Subcutaneous abdominal adipose tissue (tissue), 5 donors: ENCODE measurements around the gene NTRK2.

Source experiments
- H3K27ac ChIP-seq: one replicate; pipeline ENCODE4 v1.7.0; 2013; ENCODE audit warnings: low read depth, mild to moderate bottlenecking, inconsistent platforms, low read length, moderate library complexity
- H3K27me3 ChIP-seq, 5 donors: one replicate each; pipeline ENCODE4 v1.7.0; 2013; ENCODE audit warnings: low read length in 5 of 5, inconsistent platforms in 1 of 5; ENCODE audit not compliant: control insufficient read depth in 5 of 5, insufficient read depth in 4 of 5
- H3K36me3 ChIP-seq, 5 donors: one replicate each; pipeline ENCODE4 v1.7.0; 2013; ENCODE audit warnings: low read length in 5 of 5; ENCODE audit not compliant: control insufficient read depth in 5 of 5, insufficient read depth in 5 of 5
- H3K4me1 ChIP-seq, 5 donors: one replicate each; pipeline ENCODE4 v1.7.0; 2013; ENCODE audit warnings: low read length in 5 of 5, mild to moderate bottlenecking in 3 of 5, moderate library complexity in 1 of 5; ENCODE audit not compliant: control insufficient read depth in 5 of 5, insufficient read depth in 5 of 5
- H3K4me3 ChIP-seq, 5 donors: one replicate each; pipeline ENCODE4 v1.7.0; 2013; ENCODE audit warnings: low read length in 5 of 5, low read depth in 1 of 5
- H3K9ac ChIP-seq, 5 donors: one replicate each; pipeline ENCODE4 v1.7.0; 2013; ENCODE audit warnings: low read length in 5 of 5, mild to moderate bottlenecking in 4 of 5, moderate library complexity in 3 of 5
- H3K9me3 ChIP-seq, 5 donors: one replicate each; pipeline ENCODE4 v1.7.0; 2013; ENCODE audit warnings: low read length in 5 of 5; ENCODE audit not compliant: control insufficient read depth in 5 of 5
- donor health status: healthy.
- donor health status: healthy.
- donor health status: healthy.
- donor health status: healthy.
- donor health status: healthy.

The NTRK2 gene

DNA sequence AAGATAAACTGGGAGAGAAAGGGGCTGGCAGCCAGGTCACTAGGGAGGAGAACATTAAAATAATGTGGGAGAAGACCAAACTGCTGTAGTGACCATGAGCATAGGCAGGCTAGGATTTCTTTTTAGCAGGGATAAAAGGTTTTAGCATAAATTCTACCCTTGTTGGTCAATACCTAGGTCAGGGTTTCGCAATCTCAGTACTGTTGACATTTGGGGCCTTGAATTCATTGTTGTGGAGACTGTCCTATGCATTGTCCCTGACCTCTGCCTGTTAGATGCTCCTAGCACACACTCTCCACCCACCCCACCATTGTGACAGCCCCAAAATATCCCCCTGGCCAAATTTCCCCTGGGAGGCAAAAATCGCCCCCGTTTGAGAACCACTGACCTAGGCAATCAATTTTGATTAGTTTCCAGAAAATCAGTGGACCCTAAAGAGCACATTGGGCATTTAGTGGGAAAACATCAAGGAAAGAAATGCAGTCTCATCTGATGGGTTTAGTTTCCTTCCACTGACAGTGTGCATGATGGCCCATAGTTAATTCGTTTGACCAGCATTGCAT, 181.4 kb downstream of the NTRK2 start:
- Histone ChIP-seq H3K27ac (peak overlapping the region; percentile 70), H3K36me3 (no peaks in the 10 kb centered on the region), H3K4me1 (peaks cover 14 to 45% (median 28%) of the 10 kb centered on the region in 5 donors), H3K27me3 (no peaks in the 10 kb centered on the region), H3K9me3 (no peaks in the 10 kb centered on the region), H3K9ac (no peak overlapping the region), H3K4me3 (no peak overlapping the region)

DNA sequence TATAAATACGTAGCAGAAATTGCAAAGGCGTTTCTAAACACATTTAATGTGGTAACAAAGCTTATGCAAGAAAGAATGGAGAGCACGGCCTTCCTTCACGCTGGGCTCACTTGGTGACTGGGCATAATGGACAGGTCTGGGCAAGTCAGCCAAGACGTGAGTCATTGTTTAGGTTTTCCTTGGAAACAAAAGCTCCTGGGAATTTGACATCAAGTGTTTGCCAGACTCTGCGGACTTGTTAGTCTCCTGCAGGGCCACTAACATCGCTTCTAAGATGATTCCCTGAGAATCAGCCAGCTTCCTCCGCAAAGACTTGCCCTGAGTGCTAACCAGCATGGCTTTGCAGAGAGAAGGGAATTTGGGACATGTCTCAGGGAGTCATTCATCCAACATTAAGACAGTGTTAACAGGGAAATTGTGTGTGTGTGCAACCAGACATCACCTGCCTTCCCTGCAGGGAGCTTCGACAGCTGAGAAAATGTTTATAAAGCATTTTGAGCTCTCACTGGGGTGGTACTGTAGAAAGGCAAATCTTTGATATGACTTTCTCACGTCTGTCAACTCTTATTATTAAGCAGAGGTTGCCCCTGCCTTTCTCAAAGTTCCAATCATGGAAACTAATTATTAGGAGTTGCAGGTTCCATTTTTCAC, 182.5 kb downstream of the NTRK2 start:
- H3K36me3 ChIP-seq = no peaks in the 10 kb centered on the region
- no peaks in the 10 kb centered on the region for H3K27me3 ChIP-seq
- peaks cover 14 to 56% (median 40%) of the 10 kb centered on the region in 5 donors for H3K4me1 ChIP-seq
- no peak overlapping the region for H3K9ac ChIP-seq
- H3K9me3 ChIP-seq = no peaks in the 10 kb centered on the region
- peak overlapping the region in 1 of 5 donors; percentile 18 for H3K4me3 ChIP-seq
- peak overlapping the region; percentile 70 for H3K27ac ChIP-seq

DNA sequence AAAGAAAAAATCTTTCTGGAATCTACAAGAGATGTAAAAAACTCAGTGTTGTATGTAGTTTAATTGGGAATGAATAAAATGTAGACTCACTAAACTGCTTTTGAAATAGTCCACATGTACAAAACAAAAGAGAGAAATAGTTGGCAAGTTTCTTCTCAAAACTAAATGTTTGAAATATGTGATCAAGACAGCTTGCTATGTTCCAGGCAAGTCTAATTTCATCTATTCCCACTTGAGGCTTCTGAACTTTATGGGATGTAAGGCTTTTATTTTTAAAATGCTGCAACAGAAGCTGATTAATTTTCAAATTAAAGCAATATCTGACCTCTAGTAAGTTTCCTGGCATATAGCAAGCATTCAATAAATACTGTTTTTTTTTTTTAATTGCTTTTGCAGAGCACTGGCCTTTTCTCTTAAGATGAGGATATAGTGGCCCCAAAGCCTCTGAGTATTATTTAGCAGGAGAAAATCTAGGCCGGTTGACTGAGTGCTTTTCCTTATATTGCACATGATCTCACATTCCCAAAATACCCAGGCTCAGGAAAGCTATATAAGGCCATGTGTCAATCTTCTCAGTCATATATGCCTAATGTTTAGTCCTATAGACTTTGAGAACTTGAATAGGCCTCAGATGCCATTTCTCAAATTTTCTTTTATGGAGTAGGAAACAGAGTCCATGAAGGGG, 183.2 kb downstream of the NTRK2 start:
- H3K4me1 ChIP-seq = peaks cover 17 to 63% (median 45%) of the 10 kb centered on the region in 5 donors
- peak overlapping the region; percentile 70 for H3K27ac ChIP-seq
- no peaks in the 10 kb centered on the region for H3K36me3 ChIP-seq
- H3K9me3 ChIP-seq = no peaks in the 10 kb centered on the region
- no peak overlapping the region for H3K4me3 ChIP-seq
- no peaks in the 10 kb centered on the region for H3K27me3 ChIP-seq
- H3K9ac ChIP-seq = no peak overlapping the region

DNA sequence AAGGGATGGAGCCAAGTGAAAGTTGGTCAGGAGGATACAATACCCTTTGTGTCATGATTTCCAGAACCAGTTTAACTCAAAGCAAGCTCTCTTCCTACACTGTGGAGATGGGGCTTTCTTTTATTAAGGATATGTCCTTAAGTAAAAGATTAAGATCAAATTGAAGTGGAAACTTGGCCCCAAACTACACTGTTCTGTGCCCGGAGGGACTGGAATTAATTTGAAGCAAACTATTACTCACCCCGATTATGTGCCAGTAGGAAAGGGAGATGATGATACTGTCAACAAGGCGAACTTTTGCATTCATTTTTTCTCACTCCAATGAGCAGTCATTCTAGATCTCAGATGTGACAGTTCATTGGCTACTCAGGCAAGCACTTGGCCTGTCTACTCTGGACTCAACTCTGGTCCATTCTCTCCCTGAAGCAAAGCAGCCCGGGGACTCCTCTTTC, 186.7 kb downstream of the NTRK2 start:
- H3K4me1 ChIP-seq = peaks cover 17 to 77% (median 64%) of the 10 kb centered on the region in 5 donors
- no peaks in the 10 kb centered on the region for H3K27me3 ChIP-seq
- peak overlapping the region in 1 of 5 donors; percentile 10 for H3K9ac ChIP-seq
- H3K36me3 ChIP-seq = no peaks in the 10 kb centered on the region
- H3K4me3 ChIP-seq = no peak overlapping the region
- H3K27ac ChIP-seq = peak overlapping the region; percentile 87
- no peaks in the 10 kb centered on the region for H3K9me3 ChIP-seq

DNA sequence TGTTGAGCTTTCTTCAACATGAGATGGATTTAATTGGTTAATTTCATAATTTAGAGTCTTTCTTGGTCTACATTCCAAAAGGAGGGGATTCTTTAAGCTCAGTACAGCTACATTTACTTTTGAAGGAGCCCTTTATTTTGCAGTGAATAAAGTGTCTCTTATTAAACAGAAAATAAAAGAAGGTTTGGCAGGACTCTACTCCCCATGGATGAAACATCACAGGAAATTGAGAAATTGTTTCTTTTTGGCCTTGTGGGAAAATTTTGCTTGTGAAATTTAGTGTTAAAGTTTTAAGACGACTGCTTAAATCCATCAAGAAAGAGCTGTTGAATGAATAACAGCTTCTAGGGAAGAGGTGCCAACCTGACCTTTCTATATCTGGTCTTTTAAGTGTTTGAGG, 187.7 kb downstream of the NTRK2 start:
- peaks cover 14 to 74% (median 57%) of the 10 kb centered on the region in 5 donors for H3K4me1 ChIP-seq
- H3K36me3 ChIP-seq = no peaks in the 10 kb centered on the region
- H3K4me3 ChIP-seq = no peak overlapping the region
- H3K9ac ChIP-seq = peak overlapping the region in 2 of 5 donors; percentile 47 to 53
- no peaks in the 10 kb centered on the region for H3K9me3 ChIP-seq
- H3K27me3 ChIP-seq = no peaks in the 10 kb centered on the region
- H3K27ac ChIP-seq = peak overlapping the region; percentile 87

DNA sequence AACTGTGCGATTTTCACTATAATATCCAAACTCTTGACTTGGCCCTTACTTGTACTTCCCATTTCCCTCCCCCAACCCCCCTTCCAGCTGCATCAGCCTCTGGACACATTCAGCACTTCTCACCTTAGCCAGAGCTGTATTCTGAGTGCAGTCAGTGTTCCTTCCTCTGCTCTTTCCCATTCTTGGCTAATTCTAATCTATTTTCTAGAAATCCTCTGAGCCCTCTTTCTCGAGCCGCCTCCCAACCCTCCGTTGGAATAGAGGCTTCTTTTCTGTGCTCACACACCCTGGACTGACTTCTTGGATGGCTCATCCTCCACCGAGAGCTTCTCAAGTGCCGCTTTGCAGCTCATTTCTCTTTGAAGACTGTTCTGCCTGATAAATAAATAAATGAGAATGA, 188.8 kb downstream of the NTRK2 start:
- Histone ChIP-seq H3K4me3 (no peak overlapping the region), H3K27me3 (no peaks in the 10 kb centered on the region), H3K36me3 (no peaks in the 10 kb centered on the region), H3K27ac (peak overlapping the region; percentile 87), H3K9me3 (no peaks in the 10 kb centered on the region), H3K4me1 (peaks cover 8 to 64% (median 47%) of the 10 kb centered on the region in 5 donors), H3K9ac (no peak overlapping the region)

DNA sequence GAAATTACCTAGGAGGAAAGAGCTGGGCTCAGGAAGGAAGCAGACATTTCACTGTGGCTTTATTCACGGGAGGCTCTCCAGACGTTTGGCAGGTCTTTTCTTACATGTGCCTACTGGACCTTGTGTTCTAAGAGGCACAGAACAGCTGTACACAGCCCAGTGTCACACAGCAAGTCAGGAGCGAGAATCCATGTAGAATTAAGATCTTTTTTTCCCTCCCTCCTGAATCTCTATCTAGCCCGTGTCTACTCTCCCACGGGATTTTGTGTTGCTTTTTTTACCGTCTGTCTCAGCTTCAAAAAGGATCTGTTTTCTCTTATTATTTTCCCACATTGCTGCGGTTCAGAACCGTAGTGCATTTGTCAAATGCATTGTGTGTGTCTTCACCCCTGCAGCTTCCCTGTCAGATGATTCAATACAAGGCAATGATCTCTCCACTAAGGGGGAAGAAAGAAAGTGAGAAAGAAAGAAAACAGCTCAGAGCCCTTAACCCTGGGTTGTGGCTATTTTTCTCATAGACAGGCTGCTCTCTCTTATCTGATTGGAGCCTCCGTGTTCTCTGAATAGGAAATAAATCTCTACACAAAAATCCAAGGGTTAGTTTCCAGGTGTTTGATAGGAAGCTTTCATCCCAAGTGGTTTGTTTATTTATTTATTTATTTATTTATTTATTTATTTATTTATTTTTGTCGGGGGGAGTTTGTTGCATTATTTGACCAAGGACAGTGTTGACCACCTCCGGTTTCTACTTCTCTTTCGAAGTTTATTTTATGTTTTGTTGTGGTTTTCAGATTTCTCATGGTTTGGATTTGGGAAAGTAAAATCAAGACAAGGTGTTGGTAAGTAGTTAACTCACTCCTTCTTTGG, 191.0 kb downstream of the NTRK2 start:
- Histone ChIP-seq H3K27me3 (no peaks in the 10 kb centered on the region), H3K4me1 (peaks cover 7 to 53% (median 40%) of the 10 kb centered on the region in 5 donors), H3K27ac (no peak overlapping the region), H3K4me3 (no peak overlapping the region), H3K36me3 (no peaks in the 10 kb centered on the region), H3K9ac (no peak overlapping the region), H3K9me3 (no peaks in the 10 kb centered on the region)

DNA sequence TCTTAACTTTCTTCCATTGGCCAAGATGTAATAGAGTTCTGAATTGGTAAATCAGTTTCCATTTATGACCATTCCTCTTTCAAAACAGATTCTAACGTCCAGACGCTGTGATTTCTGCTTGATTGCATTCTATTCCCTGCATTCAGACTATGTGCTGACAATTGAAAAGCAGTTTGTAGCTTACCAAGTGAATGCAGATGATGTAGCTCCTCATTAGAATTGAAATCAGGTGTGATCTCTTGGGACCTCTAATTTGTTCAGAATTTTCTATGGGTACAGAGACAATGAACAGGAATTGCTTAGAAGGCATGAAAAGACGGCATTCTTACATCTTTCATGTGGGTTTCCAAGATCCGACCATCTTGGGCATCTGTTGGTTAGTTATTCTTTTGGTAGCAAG, 191.9 kb downstream of the NTRK2 start:
- no peaks in the 10 kb centered on the region for H3K27me3 ChIP-seq
- no peak overlapping the region for H3K4me3 ChIP-seq
- H3K9ac ChIP-seq = no peak overlapping the region
- no peak overlapping the region for H3K27ac ChIP-seq
- H3K4me1 ChIP-seq = peaks cover 3 to 46% (median 30%) of the 10 kb centered on the region in 5 donors
- H3K36me3 ChIP-seq = no peaks in the 10 kb centered on the region
- H3K9me3 ChIP-seq = no peaks in the 10 kb centered on the region

DNA sequence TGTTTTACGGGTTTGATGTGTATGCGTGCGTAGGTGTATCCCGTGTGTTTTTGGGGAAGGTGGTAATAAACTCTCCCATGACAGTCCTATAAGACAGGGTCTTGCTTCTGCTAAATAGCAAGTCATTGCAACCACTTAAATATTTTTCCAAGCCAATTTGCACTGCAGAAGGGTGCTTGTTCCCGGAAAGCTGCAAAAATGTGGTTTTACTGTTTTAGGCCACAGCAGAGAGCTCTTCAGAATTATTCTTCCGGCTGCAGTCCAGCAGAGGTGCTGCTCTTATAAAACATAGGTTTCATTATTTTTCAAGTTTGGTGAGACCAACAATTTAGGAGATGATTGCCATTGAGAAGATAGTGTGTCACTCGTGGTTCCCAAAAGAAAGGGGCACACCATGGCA, 192.8 kb downstream of the NTRK2 start:
- Histone ChIP-seq H3K27me3 (no peaks in the 10 kb centered on the region), H3K36me3 (no peaks in the 10 kb centered on the region), H3K27ac (no peak overlapping the region), H3K9me3 (no peaks in the 10 kb centered on the region), H3K4me1 (peaks cover 3 to 37% (median 24%) of the 10 kb centered on the region in 5 donors), H3K4me3 (no peak overlapping the region), H3K9ac (no peak overlapping the region)
